Adrenal gland (tissue), 12 donors: ENCODE data around the gene ZBP1. TPM values are rescaled to one million over a fixed set of nuclear protein-coding genes. Genes with fewer than 3 reads are reported as not detected.
A peak's percentile ranks its signal among the peaks of the same experiment; 100 is the strongest.

Source experiments
- DNase-seq, 7 donors: peaks; one replicate each; pipeline ENCODE4 v3.0.0-alpha.2; 2019 to 2020
- H3K27ac ChIP-seq, 5 donors: fragments of 200-600 bp; sonication (generic) in 4 of 5; 1 replicate in 3 of 5; 2 replicates in 2 of 5; pipeline versions ENCODE4 v1.5.1 to v1.8.0; 2016 to 2020; ENCODE audit warnings: mild to moderate bottlenecking in 1 of 5
- H3K27me3 ChIP-seq: fragments of 200-600 bp; 2 replicates; pipeline ENCODE4 v1.8.0; 2021
- H3K36me3 ChIP-seq, 2 donors: fragments of 200-600 bp; replicated peaks in 1 of 2; 1 replicate in 1 of 2; 2 replicates in 1 of 2; pipeline versions ENCODE4 v1.5.1 to v1.8.0; 2018 to 2022
- H3K4me1 ChIP-seq, 2 donors: fragments of 200-600 bp; replicated peaks in 1 of 2; 1 replicate in 1 of 2; 2 replicates in 1 of 2; pipeline versions ENCODE4 v1.5.1 to v1.8.0; 2018 to 2021
- H3K4me3 ChIP-seq, 4 donors: fragments of 200-600 bp; sonication (generic) in 3 of 4; one replicate each; pipeline ENCODE4 v1.5.1; 2016 to 2018
- H3K9me3 ChIP-seq, 3 donors: fragments of 200-600 bp; sonication (generic) in 1 of 3; replicated peaks in 1 of 3; 1 replicate in 2 of 3; 2 replicates in 1 of 3; pipeline versions ENCODE4 v1.5.1 to v1.8.0; 2016 to 2021
- CTCF ChIP-seq, 6 experiments: fragments of 450-650 bp in 4 of 6; fragments of 200-600 bp in 2 of 6; sonication (generic) in 1 of 6; IDR thresholded peaks; 1 replicate in 5 of 6; 2 replicates in 1 of 6; pipeline versions ENCODE4 v1.5.1 to v1.8.0; 2016 to 2021; ENCODE audit warnings: antibody characterized with exemption in 6 of 6, mild to moderate bottlenecking in 2 of 6, moderate library complexity in 1 of 6
- POLR2A ChIP-seq, 2 donors: fragments of 450-650 bp; IDR thresholded peaks; one replicate each; pipeline ENCODE4 v1.6.1; 2017; ENCODE audit warnings: antibody characterized with exemption in 2 of 2, mild to moderate bottlenecking in 2 of 2, moderate library complexity in 1 of 2
- WGBS, 4 donors: extraction: QIAGEN DNeasy Blood & Tissue Kit in 2 of 4; methylation state at CpG; one replicate each; pipeline versions ENCODE4 v1.1.5 to v1.1.7; 2013 to 2017; 5-methylcytosine and 5-hydroxymethylcytosine counted together
- intact Hi-C, 2 donors: fragments of 100-400 bp; cut with DNase I; formaldehyde crosslinking; loops; one replicate each; pipeline versions ENCODE4 v1.14.1 to v1.15.0; 2022 to 2023
- polyA plus RNA-seq, 3 donors: library from polyadenylated mRNA; stranded (reverse); fragments of 200-250 nt in 2 of 3; fragments of 350-450 nt in 1 of 3; fragmentation: Illumina TruSeq in 1 of 3; extraction: RNeasy Lipid Tissue Mini Kit (QIAGEN cat#74804) in 1 of 3; gene quantifications; one replicate each; pipeline ENCODE4 v1.2.3, GENCODE V29; 2013 to 2014
- total RNA-seq, 9 donors: library from RNA; depleted of rRNA in 4 of 9; stranded (reverse); fragments of >200 nt in 4 of 9; fragments of 120-200 nt in 1 of 9; fragmentation: NEBNext Ultra II Directional in 1 of 9; extraction: Animal tissue kit (Norgen Biotek cat#: 25700) in 1 of 9; gene quantifications; one replicate each; pipeline versions ENCODE4 v1.1.0 to v1.2.4, GENCODE V29; 2013 to 2023
- donor health status: healthy with polysubstance abuse.
- donor health status: Bipolar disorder and iron deficiency.
- donor health status: DM: yes; HTN: yes; CAD: no.
- donor health status: DM: no; HTN: no; CAD: no.
- donor health status: DM: no; HTN: no; CAD: no.
- donor health status: DM: yes; HTN: yes; CAD: no.

ZBP1 gene
- total and polyA plus RNA-seq, 12 donors: 0.14 to 2.9 (median 0.68) TPM; not detected in 3

GRCh38 chr20:57662456-57663240 lies 42.4 kb upstream of the ZBP1 start:
- H3K27ac ChIP-seq: no peak overlapping the region
- no peaks in the 10 kb centered on the region for H3K9me3 ChIP-seq
- no peaks in the 10 kb centered on the region for H3K36me3 ChIP-seq
- H3K4me1 ChIP-seq: no peaks in the 10 kb centered on the region
- peak in 3 of 7 donors; percentile 3 to 48 (median 12) for DNase-seq
- WGBS, 4 donors: 66 to 81% (median 76%) methylated on average over 9 to 21 of the region's 21 CpGs
- H3K4me3 ChIP-seq: no peak overlapping the region
- no peaks in the 10 kb centered on the region for H3K27me3 ChIP-seq
- intact Hi-C loops: no loop called here
- TF ChIP-seq CTCF (IDR thresholded peaks at IDR 0.05): no peak
- TF ChIP-seq POLR2A (IDR thresholded peaks at IDR 0.05): no peak

- Histone ChIP-seq H3K4me3 (no peak overlapping the region), H3K27me3 (no peaks in the 10 kb centered on the region), H3K4me1 (no peaks in the 10 kb centered on the region), H3K36me3 (peaks cover 0 to 6% of the 10 kb centered on the region in 2 donors), H3K27ac (no peak overlapping the region), H3K9me3 (no peaks in the 10 kb centered on the region)
- intact Hi-C loops: no loop called here
- no peak for TF ChIP-seq CTCF (IDR thresholded peaks at IDR 0.05)
- no peak for TF ChIP-seq POLR2A (IDR thresholded peaks at IDR 0.05)
- DNase-seq: no peak
- 81 to 89% (median 83%) methylated on average over 23 to 26 of the region's 26 CpGs for WGBS, 4 donors
Observed at GRCh38 chr20:57661746-57662455, 41.7 kb upstream of the ZBP1 start.

- no peak overlapping the region for H3K4me3 ChIP-seq
- peaks cover 0 to 12% of the 10 kb centered on the region in 2 donors for H3K36me3 ChIP-seq
- intact Hi-C loops: no loop called here
- H3K4me1 ChIP-seq: no peaks in the 10 kb centered on the region
- peak in 4 of 7 donors; percentile 12 to 49 (median 19) for DNase-seq
- 78 to 85% (median 79%) methylated on average over 24 to 31 of the region's 31 CpGs for WGBS, 4 donors
- TF ChIP-seq CTCF (IDR thresholded peaks at IDR 0.05) (no peak), POLR2A (IDR thresholded peaks at IDR 0.05) (no peak)
- no peak overlapping the region for H3K27ac ChIP-seq
- H3K27me3 ChIP-seq: no peaks in the 10 kb centered on the region
- no peaks in the 10 kb centered on the region for H3K9me3 ChIP-seq
Observed at GRCh38 chr20:57660922-57661745, 40.9 kb upstream of the ZBP1 start.
